GM10248 (cell line): Measurements from ENCODE around the gene KRT86.
"Not testable (repeated sequence)": the region's sequence is repeated elsewhere in the genome, so short reads cannot be mapped to it uniquely, and the experiment has no call there.

Experiments used
- CTCF ChIA-PET: fragments of 300-600 bp; sonication (Branson Sonifier 250); formaldehyde crosslinking; extraction: SDS; loops from one replicate; lab custom pipeline; 2021; ENCODE audit warnings: antibody characterized with exemption; lab: Yijun Ruan, JAX
- POLR2A ChIA-PET: fragments of 350-650 bp; sonication (Branson Sonifier 250); formaldehyde crosslinking; extraction: SDS; loops from one replicate; lab custom pipeline; 2020; ENCODE audit warnings: antibody characterized with exemption; lab: Yijun Ruan, JAX
- DNase-seq: peaks from one replicate; pipeline ENCODE4 v3.0.0; 2012; ENCODE audit errors: extremely low spot score
- TF ChIP-seq, protein P1 (sequence below): IDR thresholded peaks from 2 replicates; pipeline ENCODE4 v1.5.1; 2012; ENCODE audit warnings: mild to moderate bottlenecking, low read depth; ENCODE audit errors: extremely low read depth, missing control alignments, control extremely low read depth

The KRT86 gene

GRCh38 chr12:52238207-52238840 lies 36.1 kb upstream of the KRT86 start:
- CTCF ChIA-PET, result interaction anchor here (1.0 to 5.2 kb wide), 11 partner anchors 10 to 117 kb away, joined by 3 to 29 read pairs (median 4); no protein-coding TSS in a partner anchor
- peak; percentile 4 for DNase-seq
- TF ChIP-seq, protein P1, sequence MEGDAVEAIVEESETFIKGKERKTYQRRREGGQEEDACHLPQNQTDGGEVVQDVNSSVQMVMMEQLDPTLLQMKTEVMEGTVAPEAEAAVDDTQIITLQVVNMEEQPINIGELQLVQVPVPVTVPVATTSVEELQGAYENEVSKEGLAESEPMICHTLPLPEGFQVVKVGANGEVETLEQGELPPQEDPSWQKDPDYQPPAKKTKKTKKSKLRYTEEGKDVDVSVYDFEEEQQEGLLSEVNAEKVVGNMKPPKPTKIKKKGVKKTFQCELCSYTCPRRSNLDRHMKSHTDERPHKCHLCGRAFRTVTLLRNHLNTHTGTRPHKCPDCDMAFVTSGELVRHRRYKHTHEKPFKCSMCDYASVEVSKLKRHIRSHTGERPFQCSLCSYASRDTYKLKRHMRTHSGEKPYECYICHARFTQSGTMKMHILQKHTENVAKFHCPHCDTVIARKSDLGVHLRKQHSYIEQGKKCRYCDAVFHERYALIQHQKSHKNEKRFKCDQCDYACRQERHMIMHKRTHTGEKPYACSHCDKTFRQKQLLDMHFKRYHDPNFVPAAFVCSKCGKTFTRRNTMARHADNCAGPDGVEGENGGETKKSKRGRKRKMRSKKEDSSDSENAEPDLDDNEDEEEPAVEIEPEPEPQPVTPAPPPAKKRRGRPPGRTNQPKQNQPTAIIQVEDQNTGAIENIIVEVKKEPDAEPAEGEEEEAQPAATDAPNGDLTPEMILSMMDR, result no peak
- POLR2A ChIA-PET, result no interaction called here

- CTCF ChIA-PET, result interaction anchor here (1.0 to 5.2 kb wide), 5 partner anchors 12 to 72 kb away, joined by 3 to 29 read pairs (median 5); no protein-coding TSS in a partner anchor
- no peak for DNase-seq
- TF ChIP-seq, protein P1, result no peak
- POLR2A ChIA-PET, result no interaction called here
Measured at GRCh38 chr12:52238916-52239646, 35.4 kb upstream of the KRT86 start.

- ChIA-PET POLR2A (no interaction called here), CTCF (interaction anchor here (2.4 kb wide), 1 partner anchor 18 kb away, joined by 12 read pairs; no protein-coding TSS in a partner anchor)
- DNase-seq, result peak; percentile 2
- TF ChIP-seq, protein P1, result no peak
Measured at GRCh38 chr12:52239767-52240166, 34.7 kb upstream of the KRT86 start.

DNA sequence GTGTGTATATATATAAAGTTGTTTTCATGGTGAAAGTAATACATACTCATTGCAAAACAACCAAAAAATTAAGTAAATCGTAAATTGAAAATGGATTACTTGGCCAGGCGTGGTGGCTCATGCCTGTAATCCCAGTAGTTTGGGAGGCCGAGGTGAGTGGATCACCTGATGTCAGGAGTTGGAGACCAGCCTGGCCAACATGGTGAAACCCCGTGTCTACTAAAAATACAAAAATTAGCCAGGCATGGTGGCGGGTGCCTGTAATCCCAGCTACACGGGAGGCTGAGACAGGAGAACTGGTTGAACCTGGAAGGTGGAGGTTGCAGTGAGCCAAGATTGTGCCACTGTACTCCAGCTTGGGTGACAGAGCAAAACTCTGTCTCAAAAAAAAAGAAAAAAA lies 34.2 kb upstream of the KRT86 start:
- DNase-seq, POLR2A ChIA-PET, CTCF ChIA-PET: not testable (repeated sequence)

DNA sequence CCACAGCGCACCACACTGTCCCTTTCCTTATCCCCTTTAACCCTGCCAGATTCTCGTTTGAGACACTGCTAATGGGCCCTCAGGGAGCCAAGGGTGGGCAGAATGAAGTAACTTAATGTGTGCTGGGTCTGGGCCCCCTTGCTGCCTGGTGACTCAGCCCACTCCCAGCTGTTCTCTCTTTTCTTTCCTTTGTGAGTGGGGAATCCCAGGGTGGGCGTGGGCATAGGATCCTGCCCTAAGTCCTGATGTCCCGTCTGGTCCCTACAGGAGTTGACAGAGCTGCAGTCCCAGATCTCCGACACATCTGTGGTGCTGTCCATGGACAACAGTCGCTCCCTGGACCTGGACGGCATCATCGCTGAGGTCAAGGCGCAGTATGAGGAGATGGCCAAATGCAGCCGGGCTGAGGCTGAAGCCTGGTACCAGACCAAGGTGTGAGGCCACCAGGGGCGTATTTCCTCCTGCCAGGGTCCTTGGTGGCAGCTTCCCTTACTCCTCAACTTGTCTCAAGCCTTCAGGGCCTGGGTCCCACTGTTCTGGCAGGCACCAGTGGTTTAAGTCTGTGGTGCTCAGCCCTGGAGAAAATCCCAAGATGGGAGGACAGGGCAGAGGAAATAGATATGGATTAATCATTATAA lies 33.1 kb upstream of the KRT86 start:
- ChIA-PET CTCF (interaction anchor here (0.8 to 1.7 kb wide), 5 partner anchors 16 to 37 kb away, joined by 3 to 6 read pairs (median 4); no protein-coding TSS in a partner anchor), POLR2A (no interaction called here)
- DNase-seq, result peak; percentile 6
- TF ChIP-seq, protein P1, result no peak

DNA sequence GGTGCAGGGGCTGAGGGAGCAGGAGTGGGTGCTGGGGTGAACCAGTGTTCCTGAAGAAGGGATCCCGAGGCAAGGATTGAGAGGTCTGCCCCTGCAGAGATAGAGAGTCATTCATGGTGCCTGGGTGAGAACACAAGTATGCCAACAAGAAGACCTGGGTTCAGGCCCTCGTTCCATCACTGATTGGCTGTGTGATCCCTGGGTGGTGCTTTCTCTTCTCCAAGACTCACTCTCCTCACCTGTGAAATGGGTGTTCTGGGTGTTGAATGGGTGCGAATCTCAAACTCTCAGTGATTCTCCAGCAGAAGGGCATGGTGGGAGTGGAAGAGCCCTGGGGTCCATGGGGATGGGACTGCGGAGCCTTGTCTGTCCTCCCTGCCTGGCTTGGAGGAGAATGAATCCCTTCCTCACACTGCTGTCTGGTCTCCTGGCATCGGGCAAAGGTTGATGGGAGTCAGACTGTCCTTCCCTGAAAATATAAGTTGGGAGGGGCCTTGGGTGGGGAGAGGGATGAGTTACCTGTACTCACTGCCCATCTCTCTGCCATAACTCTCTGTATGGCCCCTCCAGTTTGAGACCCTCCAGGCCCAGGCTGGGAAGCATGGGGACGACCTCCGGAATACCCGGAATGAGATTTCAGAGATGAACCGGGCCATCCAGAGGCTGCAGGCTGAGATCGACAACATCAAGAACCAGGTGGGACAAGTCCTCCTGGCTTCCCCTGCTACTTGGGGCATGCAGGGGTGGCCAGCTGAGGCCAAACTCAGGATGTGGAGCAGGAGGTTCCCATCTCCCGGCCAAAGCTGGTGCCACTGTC lies 31.8 kb upstream of the KRT86 start:
- peak; percentile 15 for DNase-seq
- TF ChIP-seq, protein P1, result no peak
- ChIA-PET CTCF (interaction anchor here (1.2 to 1.7 kb wide), 3 partner anchors 21 to 39 kb away, joined by 3 to 9 read pairs (median 4); no protein-coding TSS in a partner anchor), POLR2A (no interaction called here)
